HG03103 (cell line): ENCODE measurements around the gene MCC.

Experiments used
- ATAC-seq: cut with Tn5 transposase; IDR thresholded peaks from one replicate; pipeline ENCODE4 v1.9.1; 2021; ENCODE audit warnings: low read depth; ENCODE audit not compliant: unreplicated experiment

MCC gene

DNA sequence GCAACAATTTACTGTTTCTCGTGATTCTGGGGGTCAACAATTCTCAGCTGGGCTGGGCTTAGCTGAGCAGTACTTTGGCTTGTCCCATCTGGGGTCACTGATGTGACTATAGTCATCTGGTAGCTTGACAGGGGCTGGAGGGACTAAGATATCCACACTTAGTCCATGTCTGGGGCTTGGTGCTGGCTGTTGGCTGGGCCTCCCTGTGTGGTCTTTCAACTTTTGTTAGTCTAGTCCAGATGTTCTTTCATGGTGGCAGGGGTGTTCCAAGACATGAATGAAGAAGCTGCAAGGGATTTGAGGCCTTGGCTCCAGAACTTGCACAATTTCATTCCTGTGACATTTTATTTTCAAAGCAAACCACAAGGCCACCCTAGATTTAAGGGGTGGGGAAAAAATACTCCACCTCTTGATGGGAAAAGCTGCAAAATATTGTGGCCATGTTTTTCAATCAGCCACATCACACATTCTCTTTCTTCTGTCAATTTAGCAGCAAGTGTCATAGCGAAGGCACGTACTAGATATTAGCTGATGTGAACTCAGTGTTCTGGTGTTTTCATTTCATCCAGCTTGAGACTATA, 112.7 kb downstream of the MCC start:
- no peak for ATAC-seq

DNA sequence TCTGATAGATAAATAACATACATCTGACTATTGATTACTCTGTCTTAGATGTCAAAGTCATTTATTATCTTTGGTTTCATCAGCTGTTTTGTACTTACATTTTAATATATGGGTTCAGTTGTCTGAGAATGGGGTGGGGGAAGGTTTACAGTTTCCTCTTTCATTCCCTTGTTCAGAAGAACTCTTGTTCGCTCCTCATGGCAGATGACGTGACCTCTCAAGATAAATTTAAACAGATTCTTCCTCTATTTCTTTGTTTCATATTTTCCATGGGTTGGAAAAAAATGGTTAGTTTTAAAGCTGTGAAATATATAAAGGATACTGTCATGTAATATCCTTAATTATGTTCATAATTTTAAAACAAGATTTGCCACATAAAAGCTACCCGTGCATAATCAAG, 114.8 kb downstream of the MCC start:
- no peak for ATAC-seq

DNA sequence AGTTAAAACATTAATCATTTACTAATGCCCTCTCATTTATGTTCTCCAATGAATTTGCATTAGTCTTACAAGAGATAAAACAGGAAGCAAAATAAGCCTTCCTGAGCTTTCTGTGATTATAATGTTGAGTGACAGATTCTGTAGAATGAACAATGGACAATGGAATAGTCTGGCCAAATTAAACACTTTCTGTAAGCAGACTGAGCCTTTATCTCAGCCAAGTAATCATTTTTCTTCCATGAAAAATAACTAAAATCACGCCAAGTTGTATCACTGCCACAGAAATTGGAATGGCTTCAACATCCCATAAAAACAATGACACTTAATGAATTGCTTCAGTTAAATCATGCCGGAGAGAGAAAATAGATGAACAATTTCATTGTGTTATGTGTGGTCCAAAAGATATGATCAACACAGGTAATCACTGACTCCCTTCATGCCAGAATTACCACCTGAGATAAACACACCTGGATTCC, 116.5 kb downstream of the MCC start:
- no peak for ATAC-seq

DNA sequence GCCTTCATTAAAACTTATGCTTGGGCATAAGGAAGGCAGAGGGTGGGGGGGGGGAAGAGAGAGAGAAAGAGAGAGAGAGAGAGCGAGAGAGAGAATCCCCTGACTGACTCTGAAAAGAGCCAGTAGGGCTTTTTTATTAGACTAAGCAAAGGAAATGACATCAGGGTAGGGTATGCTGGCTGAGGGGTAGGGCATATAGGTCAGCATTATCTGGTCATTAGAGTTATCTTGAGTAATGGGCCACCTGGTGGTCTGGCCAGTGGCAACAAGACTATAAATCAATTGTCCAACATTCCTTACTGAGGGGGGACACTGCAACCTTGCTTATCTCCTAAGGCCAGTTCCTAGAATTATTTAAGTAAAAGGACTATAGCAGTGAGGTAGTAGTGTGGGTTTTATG, 120.7 kb downstream of the MCC start:
- no peak for ATAC-seq

DNA sequence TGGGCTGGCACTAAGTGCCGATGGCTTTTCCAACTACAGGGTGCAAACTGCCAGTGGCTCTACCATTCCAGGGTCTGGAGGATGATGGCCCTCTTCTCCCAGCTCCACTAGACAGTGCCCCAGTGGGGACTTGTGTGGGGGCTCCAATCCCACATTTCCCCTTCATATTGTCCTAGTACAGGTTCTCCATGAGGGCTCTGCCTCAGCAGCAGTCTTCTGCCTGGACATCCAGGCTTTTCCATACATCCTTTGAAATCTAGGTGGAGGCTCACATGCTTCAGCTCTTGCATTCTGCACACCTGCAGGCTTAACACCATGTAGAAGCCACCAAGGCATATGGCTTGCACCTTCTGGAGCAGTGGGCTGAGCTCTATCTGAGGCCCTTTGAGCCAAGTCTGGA, 123.8 kb downstream of the MCC start:
- ATAC-seq: no peak

DNA sequence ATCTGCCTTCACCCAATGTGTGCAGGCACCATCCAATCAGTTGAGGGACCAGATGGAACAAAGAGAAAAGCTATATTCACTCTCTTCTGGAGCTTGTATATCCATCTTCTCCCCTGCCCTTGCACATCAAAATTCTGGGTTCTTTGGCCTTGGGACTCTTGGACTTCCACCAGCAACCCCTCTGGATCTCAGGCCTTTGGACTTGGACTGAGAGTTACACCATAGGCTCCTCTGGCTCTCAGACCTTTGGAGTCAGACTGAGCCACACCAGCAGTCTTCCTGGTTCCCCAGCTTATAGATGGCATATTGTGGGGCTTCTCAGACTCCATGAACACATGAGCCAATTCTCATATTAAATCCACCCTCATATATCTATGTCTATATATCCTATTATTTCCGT, 126.6 kb downstream of the MCC start:
- no peak for ATAC-seq

DNA sequence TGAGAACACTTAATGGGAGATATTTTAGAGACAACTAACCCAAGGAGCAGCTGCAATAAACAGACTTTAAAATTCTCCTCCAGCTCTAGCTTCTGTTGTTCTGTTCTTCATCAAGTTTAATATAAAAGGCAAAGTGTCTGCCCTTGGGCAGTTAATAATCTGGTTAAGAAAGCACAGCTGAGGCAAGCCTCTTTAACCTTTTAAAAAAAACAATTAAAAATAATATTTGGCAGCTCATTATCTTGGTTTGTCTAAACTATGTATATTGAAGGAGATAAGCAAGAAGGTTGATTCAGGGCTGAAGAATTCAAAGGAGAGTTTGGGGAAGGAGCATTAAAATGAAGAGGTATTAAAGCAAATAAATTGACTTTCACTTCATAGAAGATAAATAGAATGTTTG, 128.8 kb downstream of the MCC start:
- ATAC-seq: no peak

DNA sequence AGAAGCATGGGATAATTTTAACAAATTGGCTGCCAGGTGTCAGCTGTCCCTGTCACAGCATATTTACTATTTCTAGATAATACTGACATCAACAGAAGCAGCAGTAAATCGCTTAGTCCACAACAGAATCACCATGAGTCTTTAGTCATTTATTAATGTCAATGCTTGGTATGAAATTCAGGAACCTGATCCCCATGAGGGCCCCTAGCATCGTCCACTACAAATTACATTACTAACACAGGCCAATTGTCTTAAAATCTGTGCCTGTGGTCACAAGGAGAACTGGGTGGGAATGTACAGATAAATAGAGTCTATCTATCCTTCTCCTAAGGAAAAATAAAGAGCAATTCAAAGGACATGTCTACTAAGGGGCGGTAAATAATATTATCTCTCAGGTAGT, 129.6 kb downstream of the MCC start:
- ATAC-seq: no peak

DNA sequence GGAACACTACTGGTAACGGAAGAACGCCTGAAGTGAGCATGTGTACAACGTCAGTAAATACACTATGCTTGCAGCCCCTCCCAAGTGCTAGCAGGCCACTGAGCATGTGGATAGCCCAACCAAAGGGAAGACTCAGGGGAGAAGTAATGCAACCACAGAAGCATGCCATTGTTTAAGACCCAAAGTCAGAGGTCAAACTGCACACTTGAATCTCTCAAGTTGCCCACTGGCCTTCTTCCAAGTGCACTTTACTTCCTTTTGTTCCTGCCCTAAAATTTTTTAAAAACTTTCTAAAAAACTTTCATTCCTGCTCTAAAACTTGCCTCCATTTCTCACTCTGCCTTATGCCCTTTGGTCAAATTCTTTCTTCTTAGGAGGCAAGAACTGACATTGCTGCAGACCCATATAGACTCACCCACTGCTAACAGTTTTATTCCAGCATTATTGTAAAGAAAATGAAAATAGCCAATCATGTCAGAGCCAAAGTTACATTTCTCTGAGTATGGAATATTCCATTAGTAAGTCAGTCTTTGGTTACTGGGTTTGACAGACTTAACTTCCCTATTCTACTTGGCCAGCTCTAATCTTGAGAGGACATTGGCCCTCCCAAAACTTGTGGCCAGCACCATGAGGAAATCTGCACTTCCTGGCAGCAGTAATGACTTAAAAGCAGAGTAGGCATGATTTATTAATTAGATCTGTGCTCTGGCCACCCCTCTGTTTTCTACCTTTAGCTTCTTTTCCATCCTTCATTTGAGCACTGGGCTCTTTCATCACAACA, 130.4 kb downstream of the MCC start:
- ATAC-seq: no peak

DNA sequence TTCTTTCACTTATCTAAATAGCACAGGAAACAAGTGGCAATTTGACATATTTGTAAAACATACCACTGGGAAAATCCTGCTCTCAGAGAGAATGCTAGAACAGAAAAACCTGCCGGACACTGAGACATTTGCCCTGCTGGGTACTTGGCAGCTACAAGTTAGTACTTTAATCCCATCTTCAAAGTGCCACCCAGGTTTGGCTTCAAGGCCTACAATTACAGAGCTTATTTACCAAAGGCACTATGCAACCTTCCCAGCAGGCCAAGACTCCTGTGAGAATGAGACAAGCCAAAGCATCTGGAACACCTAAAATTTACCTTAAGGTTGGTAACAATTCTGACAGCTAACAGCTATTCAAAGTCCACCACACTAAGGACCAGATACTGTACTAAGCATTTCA, 131.8 kb downstream of the MCC start:
- ATAC-seq: no peak

DNA sequence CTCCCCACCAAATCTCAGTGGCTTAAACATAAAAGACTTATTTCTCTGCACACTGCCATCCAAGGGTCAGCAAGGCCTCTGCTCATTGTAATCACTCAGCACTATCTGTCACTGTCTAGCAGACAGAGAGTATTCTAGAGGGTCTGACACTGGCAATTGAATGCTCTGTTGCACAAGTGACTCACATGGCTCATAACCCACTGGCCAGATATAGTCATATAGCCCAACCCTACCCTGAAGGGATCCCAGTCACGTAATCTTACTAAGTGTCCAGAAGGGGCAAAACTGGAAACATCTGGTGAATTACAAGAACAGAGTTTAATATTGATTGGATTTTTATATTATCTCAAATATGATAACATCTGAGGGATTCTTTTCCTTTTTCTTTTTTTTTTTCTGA, 134.2 kb downstream of the MCC start:
- ATAC-seq: no peak

DNA sequence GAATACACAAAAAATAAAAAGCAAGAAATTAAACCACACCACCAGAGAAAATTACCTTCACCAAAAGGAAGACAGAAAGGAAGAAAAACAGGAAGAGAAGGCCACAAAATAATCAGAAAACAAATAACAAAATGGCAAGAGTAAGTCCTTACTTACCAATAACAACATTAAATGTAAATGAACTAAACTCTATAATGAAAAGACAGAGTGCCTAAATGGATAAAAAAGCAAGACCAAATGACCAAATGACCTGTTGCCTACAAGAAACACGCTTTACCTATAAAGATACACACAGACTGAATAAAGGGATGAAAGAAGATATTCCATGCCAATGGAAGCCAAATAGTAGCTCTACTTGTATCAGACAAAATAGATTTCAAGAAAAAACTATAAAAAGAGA, 140.7 kb downstream of the MCC start:
- no peak for ATAC-seq

DNA sequence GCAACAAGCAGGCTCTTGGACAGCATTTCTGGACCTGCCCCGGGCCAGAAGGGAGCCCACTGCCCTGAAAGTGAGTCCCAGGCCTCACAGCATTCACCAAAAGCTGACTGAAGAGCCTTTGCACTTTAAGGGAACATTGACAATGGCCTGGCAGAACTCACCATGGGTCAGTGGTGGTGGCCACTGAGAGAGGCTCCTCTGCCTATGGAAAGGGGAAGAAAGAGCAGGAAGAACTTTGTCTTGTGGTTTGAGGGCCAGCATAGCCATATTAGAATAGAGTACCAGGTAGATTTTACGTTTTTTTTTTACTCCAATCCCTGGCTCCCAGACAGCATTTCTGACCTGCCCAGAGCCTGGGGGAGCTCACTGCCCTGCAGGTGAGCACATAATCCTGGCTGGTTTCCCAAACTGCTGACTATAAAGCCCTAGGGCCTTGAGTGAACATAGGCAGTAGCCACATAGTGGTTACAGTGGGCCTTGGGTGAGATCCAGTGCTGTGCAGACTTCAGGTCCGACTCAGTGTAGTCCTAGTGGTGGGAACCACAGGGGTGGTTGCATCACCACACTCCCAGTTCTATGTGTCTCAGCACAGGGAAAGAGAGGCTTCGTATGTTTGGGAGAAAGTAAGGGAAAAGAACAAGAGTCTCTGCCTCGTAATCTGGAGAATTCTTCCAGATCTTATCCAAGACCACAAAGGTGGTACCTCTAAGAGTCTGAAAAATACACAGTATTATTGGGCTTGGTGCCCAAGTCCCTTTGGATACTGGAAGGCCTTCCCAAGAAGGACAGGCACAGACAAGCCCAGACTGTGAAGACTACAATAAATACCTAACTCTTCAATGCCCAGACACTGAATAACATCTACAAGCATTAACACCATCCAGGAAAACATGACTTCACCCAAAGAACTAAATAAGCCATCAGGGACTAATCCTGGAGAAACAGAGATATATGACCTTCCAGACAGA, 143.0 kb downstream of the MCC start:
- no peak for ATAC-seq

DNA sequence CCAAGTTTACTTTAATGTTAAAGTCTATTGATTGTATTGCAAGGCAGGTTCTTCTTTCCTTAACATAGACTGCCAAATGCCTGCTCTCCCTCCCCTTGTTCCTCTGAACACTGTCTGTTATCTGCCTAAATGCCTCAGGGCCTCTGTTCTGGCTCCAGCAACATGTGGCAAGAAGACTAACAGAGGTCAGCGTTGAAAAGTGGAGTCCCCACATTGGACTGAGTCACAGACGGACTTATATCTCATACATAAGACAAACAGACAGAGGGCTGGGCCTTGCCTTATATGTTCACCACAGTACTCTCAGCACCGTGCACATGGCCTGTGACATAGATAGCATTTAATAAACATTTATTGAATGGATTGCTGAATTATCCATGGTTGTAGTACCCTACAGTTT, 144.9 kb downstream of the MCC start:
- ATAC-seq: no peak

DNA sequence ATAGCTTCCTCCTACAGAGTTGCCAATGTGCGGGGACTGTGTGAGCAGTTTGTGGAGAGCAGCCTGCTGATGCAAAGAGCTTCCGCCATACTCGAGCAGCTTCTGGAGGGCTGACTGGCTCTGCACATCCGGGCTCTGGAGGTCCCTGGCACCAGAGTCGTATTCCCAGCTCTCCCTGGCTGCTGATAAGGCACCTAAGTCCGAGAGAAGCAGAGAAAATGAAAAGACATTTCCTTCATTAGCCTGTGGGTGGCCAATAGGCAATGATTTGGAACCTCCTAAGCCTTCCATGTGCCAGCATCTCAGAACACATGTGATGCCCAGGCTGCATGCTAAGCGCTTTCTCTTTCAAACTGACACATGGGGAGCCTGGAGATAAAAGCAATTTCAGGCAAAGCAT, 147.7 kb downstream of the MCC start:
- no peak for ATAC-seq

DNA sequence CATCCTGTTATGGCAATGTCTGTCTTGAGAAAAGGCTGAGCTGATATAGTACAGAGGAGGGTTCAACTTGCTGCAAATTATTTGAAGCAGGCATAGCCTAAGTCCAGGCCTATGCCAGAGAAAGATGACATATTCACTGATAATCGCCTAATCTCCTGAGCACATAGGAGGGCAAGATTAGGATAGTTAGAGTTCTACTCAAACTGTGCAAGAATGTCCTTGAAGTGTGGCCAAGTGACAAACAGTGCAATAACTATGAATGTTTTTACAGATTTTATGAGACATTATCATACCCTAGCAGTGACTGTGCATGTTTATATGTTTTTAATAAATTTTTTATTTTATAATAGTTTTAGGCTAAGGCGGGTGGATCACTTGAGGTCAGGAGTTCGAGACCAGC, 149.6 kb downstream of the MCC start:
- ATAC-seq: no peak

DNA sequence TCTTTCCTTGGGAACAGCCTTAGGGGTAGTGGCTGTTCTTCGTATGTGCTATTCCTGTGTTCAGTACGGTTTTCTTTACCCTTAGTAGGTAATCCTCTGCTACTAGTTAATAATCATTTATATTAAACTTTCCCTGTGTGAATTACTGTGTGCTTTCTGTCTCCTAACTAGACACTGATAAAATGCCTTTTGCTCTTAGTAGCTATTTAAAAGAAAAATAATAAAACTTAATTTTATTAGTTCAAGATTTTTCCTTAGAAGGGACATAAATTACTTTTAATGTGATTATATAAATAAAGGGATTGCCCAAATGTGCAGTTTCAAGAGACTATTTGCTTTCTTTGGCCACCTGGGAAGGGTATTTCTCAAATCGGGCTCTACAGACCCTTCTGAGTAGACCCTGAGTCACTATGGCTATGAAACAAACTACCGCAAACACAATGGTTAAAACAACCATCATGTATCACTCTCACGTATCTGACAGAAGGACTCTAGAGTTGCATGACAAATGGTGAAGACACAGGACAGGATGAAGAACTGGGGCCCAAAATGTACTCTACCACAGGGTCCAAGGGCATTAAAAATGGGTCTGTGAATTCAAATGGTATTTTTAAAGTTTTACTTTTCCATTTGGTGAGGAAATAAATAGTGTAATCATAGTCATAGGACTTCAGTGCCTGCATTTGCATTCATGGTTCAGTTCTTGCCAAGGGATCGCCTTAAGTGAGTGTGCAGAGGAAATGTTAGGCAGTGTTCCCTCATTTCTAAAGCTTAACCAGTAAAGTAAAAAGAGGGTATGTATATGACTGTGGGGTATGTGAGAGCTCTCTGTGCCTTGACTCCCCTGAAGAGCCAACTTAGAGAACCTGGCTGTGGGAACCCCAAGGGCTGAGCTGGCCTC, 150.5 kb downstream of the MCC start:
- no peak for ATAC-seq

DNA sequence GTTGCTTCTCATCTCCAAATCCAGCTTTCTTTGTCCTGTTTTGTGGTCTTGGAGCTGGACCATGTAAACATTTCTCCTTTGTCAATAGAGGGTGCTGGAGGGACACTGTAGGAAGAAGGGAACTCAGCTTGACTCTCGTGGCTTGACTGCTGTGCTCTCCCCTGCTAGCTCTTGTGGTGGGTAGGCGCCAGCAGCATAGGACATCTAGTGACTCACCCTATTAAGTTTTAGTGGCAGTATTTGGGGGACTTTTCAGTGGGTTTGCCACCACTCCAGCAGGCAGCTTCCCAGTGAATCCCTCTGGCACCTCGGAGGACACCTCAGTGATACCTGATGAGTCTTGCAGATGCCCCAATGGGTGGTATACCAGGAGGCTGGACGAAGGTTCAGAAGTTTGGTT, 151.3 kb downstream of the MCC start:
- no peak for ATAC-seq

DNA sequence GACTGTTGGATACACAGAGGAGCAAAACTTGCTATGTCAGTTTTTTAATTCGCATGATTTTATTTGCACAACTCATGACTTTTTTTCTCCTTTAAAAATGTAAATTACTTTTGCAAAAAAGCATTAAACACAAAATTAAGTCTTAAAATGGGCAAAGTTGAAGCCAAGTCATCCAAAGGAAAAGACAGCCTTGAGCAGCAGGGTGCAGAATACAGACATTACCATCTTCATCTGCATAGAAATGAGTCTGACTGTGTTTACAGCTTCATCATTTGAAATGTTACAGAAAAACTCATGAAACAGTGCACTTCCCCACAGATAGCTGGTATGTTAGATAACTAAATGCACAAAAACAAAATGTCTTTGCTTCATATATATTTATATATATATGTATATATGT, 154.8 kb downstream of the MCC start:
- no peak for ATAC-seq

DNA sequence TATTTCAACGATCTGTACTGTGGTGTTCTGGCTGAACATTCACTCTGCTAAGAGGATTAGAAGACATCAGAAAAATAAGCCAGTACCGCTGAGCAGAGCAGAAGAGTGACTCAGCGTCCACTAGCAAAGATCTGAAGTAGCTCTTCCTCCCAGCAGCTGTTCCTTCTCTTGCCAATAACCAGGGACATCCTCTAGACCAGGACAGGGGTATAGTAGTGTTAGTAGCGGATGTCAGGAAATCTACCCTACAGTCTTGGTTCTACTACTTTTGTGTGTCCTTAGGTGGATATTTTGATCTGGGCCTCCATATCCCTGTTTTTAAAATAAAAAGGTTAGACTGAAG, 157.1 kb downstream of the MCC start:
- no peak for ATAC-seq
